Activated naive CD8-positive, alpha-beta T cell treated with anti-CD3 and anti-CD28 coated beads for 36 hours (primary cell): Measurements from ENCODE around the gene PITPNM1. TPM values are rescaled to one million over a fixed set of nuclear protein-coding genes. Genes with fewer than 3 reads are reported as not detected.
"Not testable (repeated sequence)": the region's sequence is repeated elsewhere in the genome, so short reads cannot be mapped to it uniquely, and the experiment has no call there.

Source experiments
- DNase-seq: peaks from one replicate; pipeline ENCODE4 v3.0.0; 2021
- H3K27ac Mint-ChIP-seq: one replicate; pipeline ENCODE4 v1.8.0; 2022; ENCODE audit warnings: mild to moderate bottlenecking, moderate library complexity, mixed read lengths
- H3K27me3 Mint-ChIP-seq: one replicate; pipeline ENCODE4 v1.8.0; 2022; ENCODE audit warnings: mild to moderate bottlenecking, mixed read lengths
- H3K36me3 Mint-ChIP-seq: one replicate; pipeline ENCODE4 v1.8.0; 2021; ENCODE audit warnings: mild to moderate bottlenecking, mixed read lengths
- H3K4me1 Mint-ChIP-seq: one replicate; pipeline ENCODE4 v1.8.0; 2021; ENCODE audit warnings: mixed read lengths
- H3K4me3 Mint-ChIP-seq: one replicate; pipeline ENCODE4 v1.8.0; 2022; ENCODE audit warnings: mild to moderate bottlenecking, moderate library complexity, mixed read lengths
- H3K9me3 Mint-ChIP-seq: one replicate; pipeline ENCODE4 v1.8.0; 2022; ENCODE audit warnings: mixed read lengths
- total RNA-seq, 2 experiments: library from RNA; stranded (reverse); gene quantifications; one replicate each; pipeline ENCODE4 v1.2.3, GENCODE V29; 2021

PITPNM1 gene
- total RNA-seq, 2 experiments from 2014 or later = 52.7 to 56.4 TPM

GRCh38 chr11:67490727-67491065 is 14.5 kb downstream of the PITPNM1 start:
- Mint-ChIP-seq H3K4me3 (no peak overlapping the region), H3K9me3 (peaks cover 4% of the 10 kb centered on the region), H3K36me3 (peaks cover 33% of the 10 kb centered on the region), H3K27ac (peak overlapping the region; percentile 10), H3K4me1 (peaks cover 37% of the 10 kb centered on the region), H3K27me3 (no peaks in the 10 kb centered on the region)
- DNase-seq = no peak

DNA sequence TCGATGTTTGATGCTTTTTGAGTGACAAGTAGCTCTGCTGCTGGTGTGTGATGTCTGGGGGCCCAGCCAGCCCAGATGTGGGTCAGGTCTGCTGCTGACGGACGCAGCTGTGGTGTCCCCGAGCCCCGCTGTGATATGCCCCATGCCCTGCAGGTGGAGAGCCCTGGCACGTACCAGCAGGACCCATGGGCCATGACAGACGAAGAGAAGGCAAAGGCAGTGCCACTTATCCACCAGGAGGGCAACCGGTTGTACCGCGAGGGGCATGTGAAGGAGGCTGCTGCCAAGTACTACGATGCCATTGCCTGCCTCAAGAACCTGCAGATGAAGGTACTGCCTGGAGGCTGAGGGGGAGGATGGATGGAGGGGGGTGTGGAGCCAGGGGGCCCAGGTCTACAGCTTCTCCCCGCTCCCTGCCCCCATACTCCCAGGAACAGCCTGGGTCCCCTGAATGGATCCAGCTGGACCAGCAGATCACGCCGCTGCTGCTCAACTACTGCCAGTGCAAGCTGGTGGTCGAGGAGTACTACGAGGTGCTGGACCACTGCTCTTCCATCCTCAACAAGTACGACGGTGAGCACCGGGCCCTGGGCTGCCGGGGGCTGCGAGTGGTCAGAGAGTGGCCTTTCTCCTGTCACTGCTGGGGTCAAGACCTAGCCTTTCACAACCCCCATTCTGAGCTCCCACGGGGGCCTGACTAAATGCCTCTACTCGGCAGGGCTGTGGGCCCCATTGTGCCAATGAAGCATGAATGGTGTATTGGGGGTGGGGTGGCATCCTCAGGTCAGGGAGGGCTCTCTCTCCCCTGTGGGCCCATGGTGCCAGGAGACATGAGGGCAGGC is 15.1 kb downstream of the PITPNM1 start:
- peaks cover 34% of the 10 kb centered on the region for H3K36me3 Mint-ChIP-seq
- H3K27ac Mint-ChIP-seq = peak overlapping the region; percentile 83
- H3K4me3 Mint-ChIP-seq = no peak overlapping the region
- DNase-seq = no peak
- H3K4me1 Mint-ChIP-seq = peaks cover 39% of the 10 kb centered on the region
- H3K27me3 Mint-ChIP-seq = no peaks in the 10 kb centered on the region
- H3K9me3 Mint-ChIP-seq = peaks cover 4% of the 10 kb centered on the region

GRCh38 chr11:67489203-67489884 is 15.8 kb downstream of the PITPNM1 start:
- peak overlapping the region; percentile 100 for H3K27ac Mint-ChIP-seq
- H3K36me3 Mint-ChIP-seq = peaks cover 41% of the 10 kb centered on the region
- no peak for DNase-seq
- H3K4me1 Mint-ChIP-seq = peaks cover 47% of the 10 kb centered on the region
- H3K4me3 Mint-ChIP-seq = peak overlapping the region; percentile 7
- H3K27me3 Mint-ChIP-seq = no peaks in the 10 kb centered on the region
- H3K9me3 Mint-ChIP-seq = peaks cover 4% of the 10 kb centered on the region

GRCh38 chr11:67486481-67487195 is 18.5 kb downstream of the PITPNM1 start:
- H3K9me3 Mint-ChIP-seq = peaks cover 4% of the 10 kb centered on the region
- peaks cover 59% of the 10 kb centered on the region for H3K4me1 Mint-ChIP-seq
- H3K27ac Mint-ChIP-seq = peak overlapping the region; percentile 100
- H3K27me3 Mint-ChIP-seq = no peaks in the 10 kb centered on the region
- peak overlapping the region; percentile 94 for H3K4me3 Mint-ChIP-seq
- peaks cover 49% of the 10 kb centered on the region for H3K36me3 Mint-ChIP-seq
- DNase-seq = peak; percentile 61

- H3K9me3 Mint-ChIP-seq, H3K27me3 Mint-ChIP-seq: not testable (repeated sequence)
- peak; percentile 67 for DNase-seq
- peaks cover 49% of the 10 kb centered on the region for H3K36me3 Mint-ChIP-seq
- peak overlapping the region; percentile 100 for H3K27ac Mint-ChIP-seq
- peaks cover 59% of the 10 kb centered on the region for H3K4me1 Mint-ChIP-seq
- peak overlapping the region; percentile 94 for H3K4me3 Mint-ChIP-seq
These were observed 19.2 kb downstream of the PITPNM1 start for GRCh38 chr11:67485873-67486361.

- peak overlapping the region; percentile 100 for H3K27ac Mint-ChIP-seq
- peaks cover 49% of the 10 kb centered on the region for H3K36me3 Mint-ChIP-seq
- no peaks in the 10 kb centered on the region for H3K27me3 Mint-ChIP-seq
- peak overlapping the region; percentile 94 for H3K4me3 Mint-ChIP-seq
- DNase-seq = peak; percentile 80
- peaks cover 4% of the 10 kb centered on the region for H3K9me3 Mint-ChIP-seq
- peaks cover 59% of the 10 kb centered on the region for H3K4me1 Mint-ChIP-seq
These were observed 20.3 kb downstream of the PITPNM1 start for GRCh38 chr11:67484847-67485311.

- H3K27me3 Mint-ChIP-seq = no peaks in the 10 kb centered on the region
- peaks cover 54% of the 10 kb centered on the region for H3K4me1 Mint-ChIP-seq
- H3K4me3 Mint-ChIP-seq = peak overlapping the region; percentile 94
- H3K36me3 Mint-ChIP-seq = peaks cover 45% of the 10 kb centered on the region
- H3K27ac Mint-ChIP-seq = peak overlapping the region; percentile 100
- peak; percentile 57 for DNase-seq
- peaks cover 4% of the 10 kb centered on the region for H3K9me3 Mint-ChIP-seq
These were observed 21.1 kb downstream of the PITPNM1 start for GRCh38 chr11:67483831-67484665.

DNA sequence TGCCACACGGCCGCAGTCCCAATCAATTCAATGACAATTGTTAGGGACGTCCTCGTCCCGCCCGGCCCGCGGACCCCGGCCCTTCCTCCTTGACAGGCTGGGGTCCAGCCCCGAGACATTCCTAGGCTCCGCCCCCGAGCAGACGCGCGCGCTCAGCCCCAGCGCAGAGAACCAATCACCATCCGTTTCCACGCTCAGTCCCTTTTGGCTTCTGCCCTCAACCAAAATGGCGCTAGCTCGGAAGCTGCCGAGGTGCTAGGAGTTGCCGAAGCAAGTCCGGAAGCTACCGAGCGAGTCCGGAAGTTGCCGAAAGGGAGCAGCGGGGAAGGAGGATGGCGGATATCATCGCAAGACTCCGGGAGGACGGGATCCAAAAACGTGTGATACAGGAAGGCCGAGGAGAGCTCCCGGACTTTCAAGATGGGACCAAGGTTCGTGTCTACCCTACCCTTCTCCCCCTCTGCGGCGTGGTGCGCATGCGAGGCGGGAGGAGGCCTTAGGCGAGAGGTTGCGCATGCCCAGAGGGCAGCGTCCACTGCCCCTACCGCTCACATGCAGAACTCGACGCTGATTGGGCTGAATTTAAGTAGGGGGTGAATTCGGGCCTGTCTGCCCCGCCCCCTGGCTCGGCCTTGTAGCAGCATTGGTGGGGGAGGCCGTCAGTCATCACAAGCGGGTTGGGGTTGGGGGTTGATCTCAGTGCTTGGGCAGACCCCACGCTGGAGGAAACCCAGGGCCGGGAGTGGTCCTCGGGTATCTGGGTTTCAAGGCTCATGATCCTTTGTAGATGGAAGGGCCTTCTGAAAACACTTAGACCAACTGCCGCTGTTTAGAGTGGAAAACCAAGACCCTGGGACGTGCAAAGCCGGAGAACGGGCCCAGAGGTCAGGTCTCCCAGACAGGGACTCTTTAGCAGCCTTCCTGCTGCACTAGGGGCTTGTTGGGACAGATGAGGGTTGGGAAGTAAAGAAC is 22.1 kb downstream of the PITPNM1 start, which contains the start of gene AIP:
Gene AIP, plus strand, starts transcription at position 200 of the 972 bp plus-strand sequence. Its CDS starts 133 bp downstream, at position 333.
- Mint-ChIP-seq H3K27me3 (no peaks in the 10 kb centered on the region), H3K9me3 (peaks cover 4% of the 10 kb centered on the region), H3K27ac (peak within 1 kb of the TSS; percentile 100), H3K36me3 (peaks cover 38% of the 10 kb centered on the region), H3K4me3 (peak within 1 kb of the TSS; percentile 94), H3K4me1 (peaks cover 45% of the 10 kb centered on the region)
- DNase-seq = peak; percentile 97

GRCh38 chr11:67482275-67482826 is 22.8 kb downstream of the PITPNM1 start:
- Mint-ChIP-seq H3K27ac (peak overlapping the region; percentile 100), H3K27me3 (no peaks in the 10 kb centered on the region), H3K36me3 (peaks cover 32% of the 10 kb centered on the region), H3K4me1 (peaks cover 39% of the 10 kb centered on the region), H3K4me3 (peak overlapping the region; percentile 94), H3K9me3 (peaks cover 3% of the 10 kb centered on the region)
- no peak for DNase-seq

GRCh38 chr11:67477344-67478050 is 27.7 kb downstream of the PITPNM1 start:
- not testable (repeated sequence) for H3K27ac Mint-ChIP-seq, H3K9me3 Mint-ChIP-seq, H3K36me3 Mint-ChIP-seq, H3K27me3 Mint-ChIP-seq, H3K4me3 Mint-ChIP-seq, H3K4me1 Mint-ChIP-seq, DNase-seq

DNA sequence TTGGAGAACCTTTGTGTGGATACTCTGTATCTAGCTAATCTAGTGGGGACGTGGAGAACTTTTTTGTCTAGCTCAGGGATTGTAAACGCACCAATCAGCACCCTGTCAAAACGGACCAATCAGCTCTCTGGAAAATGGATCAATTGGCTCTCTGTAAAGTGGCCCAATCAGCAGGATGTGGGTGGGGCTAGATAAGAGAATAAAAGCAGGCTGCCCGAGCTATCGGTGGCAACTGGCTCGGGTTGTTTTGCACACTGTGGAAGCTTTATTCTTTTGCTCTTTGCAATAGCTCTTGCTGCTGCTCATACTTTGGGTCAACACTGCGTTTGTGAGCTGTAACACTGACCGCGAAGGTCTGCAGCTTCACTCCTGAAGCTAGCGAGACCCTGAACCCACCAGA is 28.5 kb downstream of the PITPNM1 start:
- H3K27ac Mint-ChIP-seq, DNase-seq, H3K4me3 Mint-ChIP-seq, H3K9me3 Mint-ChIP-seq, H3K4me1 Mint-ChIP-seq, H3K27me3 Mint-ChIP-seq, H3K36me3 Mint-ChIP-seq: not testable (repeated sequence)

GRCh38 chr11:67472882-67473281 is 32.3 kb downstream of the PITPNM1 start:
- Mint-ChIP-seq H3K4me3 (no peak overlapping the region), H3K4me1 (peaks cover 8% of the 10 kb centered on the region), H3K27me3 (no peaks in the 10 kb centered on the region), H3K9me3 (no peaks in the 10 kb centered on the region), H3K36me3 (no peaks in the 10 kb centered on the region), H3K27ac (no peak overlapping the region)
- DNase-seq = no peak
